ENCODE measurements around the gene TSPAN4. TPM values are rescaled to one million over a fixed set of nuclear protein-coding genes. Genes with fewer than 3 reads are reported as not detected.
A peak's percentile ranks its signal among the peaks of the same experiment; 100 is the strongest.

Gene TSPAN4
- total and polyA plus RNA-seq, 4 donors = 16.5 to 38.1 (median 30.4) TPM

DNA sequence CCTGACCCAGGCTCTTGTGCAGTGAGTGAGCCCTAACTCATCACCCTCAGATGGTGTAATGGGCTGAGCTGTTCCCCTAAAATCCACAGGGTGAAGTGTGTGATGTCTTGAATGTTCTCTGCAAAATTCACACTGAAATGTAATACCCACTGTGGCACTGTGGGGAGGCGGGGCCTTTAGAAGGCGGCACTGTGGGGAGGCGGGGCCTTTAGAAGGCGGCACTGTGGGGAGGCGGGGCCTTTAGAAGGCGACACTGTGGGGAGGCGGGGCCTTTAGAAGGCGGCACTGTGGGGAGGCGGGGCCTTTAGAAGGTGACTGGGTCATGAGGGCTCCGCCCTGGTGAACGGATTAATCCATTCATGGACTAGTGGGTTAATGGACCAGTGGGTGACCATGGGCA, 34.9 kb downstream of the TSPAN4 start:
- peak; percentile 68 for DNase-seq (ENCODE audit: low spot score)
- Histone ChIP-seq H3K27me3 (ENCODE audit: control insufficient read depth in 4 of 4, insufficient read depth in 4 of 4, low read length in 3 of 4) (no peaks in the 10 kb centered on the region), H3K4me3 (ENCODE audit: low read depth in 1 of 3, low read length in 3 of 3) (no peak overlapping the region), H3K36me3 (ENCODE audit: control insufficient read depth in 4 of 4, insufficient read depth in 3 of 4, low read depth in 1 of 4, low read length in 3 of 4) (peaks cover 4 to 16% (median 9%) of the 10 kb centered on the region in 4 donors), H3K9me3 (ENCODE audit: control insufficient read depth in 4 of 4, low read length in 3 of 4) (no peaks in the 10 kb centered on the region), H3K9ac (ENCODE audit: low read depth in 1 of 2, low read length in 2 of 2) (no peak overlapping the region), H3K27ac (ENCODE audit: low read depth in 1 of 2, low read length in 2 of 2) (no peak overlapping the region), H3K4me1 (ENCODE audit: control insufficient read depth in 4 of 4, insufficient read depth in 4 of 4, low read length in 3 of 4) (peaks cover 3 to 10% (median 6%) of the 10 kb centered on the region in 4 donors)
- TF ChIP-seq FOXA2 (IDR thresholded peaks at IDR 0.05) = no peak
- TF ChIP-seq HNF4G (IDR thresholded peaks at IDR 0.05) = no peak
- TF ChIP-seq, protein P1, sequence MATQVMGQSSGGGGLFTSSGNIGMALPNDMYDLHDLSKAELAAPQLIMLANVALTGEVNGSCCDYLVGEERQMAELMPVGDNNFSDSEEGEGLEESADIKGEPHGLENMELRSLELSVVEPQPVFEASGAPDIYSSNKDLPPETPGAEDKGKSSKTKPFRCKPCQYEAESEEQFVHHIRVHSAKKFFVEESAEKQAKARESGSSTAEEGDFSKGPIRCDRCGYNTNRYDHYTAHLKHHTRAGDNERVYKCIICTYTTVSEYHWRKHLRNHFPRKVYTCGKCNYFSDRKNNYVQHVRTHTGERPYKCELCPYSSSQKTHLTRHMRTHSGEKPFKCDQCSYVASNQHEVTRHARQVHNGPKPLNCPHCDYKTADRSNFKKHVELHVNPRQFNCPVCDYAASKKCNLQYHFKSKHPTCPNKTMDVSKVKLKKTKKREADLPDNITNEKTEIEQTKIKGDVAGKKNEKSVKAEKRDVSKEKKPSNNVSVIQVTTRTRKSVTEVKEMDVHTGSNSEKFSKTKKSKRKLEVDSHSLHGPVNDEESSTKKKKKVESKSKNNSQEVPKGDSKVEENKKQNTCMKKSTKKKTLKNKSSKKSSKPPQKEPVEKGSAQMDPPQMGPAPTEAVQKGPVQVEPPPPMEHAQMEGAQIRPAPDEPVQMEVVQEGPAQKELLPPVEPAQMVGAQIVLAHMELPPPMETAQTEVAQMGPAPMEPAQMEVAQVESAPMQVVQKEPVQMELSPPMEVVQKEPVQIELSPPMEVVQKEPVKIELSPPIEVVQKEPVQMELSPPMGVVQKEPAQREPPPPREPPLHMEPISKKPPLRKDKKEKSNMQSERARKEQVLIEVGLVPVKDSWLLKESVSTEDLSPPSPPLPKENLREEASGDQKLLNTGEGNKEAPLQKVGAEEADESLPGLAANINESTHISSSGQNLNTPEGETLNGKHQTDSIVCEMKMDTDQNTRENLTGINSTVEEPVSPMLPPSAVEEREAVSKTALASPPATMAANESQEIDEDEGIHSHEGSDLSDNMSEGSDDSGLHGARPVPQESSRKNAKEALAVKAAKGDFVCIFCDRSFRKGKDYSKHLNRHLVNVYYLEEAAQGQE (IDR thresholded peaks at IDR 0.05) = no peak
- no peak for TF ChIP-seq RAD21 (IDR thresholded peaks at IDR 0.05)
- TF ChIP-seq HNF4A (conservative IDR thresholded peaks at IDR 0.05) = no peak
- TF ChIP-seq RXRA (IDR thresholded peaks at IDR 0.05) = no peak
- TF ChIP-seq, protein P2, sequence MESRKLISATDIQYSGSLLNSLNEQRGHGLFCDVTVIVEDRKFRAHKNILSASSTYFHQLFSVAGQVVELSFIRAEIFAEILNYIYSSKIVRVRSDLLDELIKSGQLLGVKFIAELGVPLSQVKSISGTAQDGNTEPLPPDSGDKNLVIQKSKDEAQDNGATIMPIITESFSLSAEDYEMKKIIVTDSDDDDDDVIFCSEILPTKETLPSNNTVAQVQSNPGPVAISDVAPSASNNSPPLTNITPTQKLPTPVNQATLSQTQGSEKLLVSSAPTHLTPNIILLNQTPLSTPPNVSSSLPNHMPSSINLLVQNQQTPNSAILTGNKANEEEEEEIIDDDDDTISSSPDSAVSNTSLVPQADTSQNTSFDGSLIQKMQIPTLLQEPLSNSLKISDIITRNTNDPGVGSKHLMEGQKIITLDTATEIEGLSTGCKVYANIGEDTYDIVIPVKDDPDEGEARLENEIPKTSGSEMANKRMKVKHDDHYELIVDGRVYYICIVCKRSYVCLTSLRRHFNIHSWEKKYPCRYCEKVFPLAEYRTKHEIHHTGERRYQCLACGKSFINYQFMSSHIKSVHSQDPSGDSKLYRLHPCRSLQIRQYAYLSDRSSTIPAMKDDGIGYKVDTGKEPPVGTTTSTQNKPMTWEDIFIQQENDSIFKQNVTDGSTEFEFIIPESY (IDR thresholded peaks at IDR 0.05) = no peak
- TF ChIP-seq, protein P3, sequence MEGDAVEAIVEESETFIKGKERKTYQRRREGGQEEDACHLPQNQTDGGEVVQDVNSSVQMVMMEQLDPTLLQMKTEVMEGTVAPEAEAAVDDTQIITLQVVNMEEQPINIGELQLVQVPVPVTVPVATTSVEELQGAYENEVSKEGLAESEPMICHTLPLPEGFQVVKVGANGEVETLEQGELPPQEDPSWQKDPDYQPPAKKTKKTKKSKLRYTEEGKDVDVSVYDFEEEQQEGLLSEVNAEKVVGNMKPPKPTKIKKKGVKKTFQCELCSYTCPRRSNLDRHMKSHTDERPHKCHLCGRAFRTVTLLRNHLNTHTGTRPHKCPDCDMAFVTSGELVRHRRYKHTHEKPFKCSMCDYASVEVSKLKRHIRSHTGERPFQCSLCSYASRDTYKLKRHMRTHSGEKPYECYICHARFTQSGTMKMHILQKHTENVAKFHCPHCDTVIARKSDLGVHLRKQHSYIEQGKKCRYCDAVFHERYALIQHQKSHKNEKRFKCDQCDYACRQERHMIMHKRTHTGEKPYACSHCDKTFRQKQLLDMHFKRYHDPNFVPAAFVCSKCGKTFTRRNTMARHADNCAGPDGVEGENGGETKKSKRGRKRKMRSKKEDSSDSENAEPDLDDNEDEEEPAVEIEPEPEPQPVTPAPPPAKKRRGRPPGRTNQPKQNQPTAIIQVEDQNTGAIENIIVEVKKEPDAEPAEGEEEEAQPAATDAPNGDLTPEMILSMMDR (IDR thresholded peaks at IDR 0.05; ENCODE audit: low read depth, low read length, missing input control) = no peak
- TF ChIP-seq YY1 (IDR thresholded peaks at IDR 0.05) = no peak
- TF ChIP-seq, protein P4, sequence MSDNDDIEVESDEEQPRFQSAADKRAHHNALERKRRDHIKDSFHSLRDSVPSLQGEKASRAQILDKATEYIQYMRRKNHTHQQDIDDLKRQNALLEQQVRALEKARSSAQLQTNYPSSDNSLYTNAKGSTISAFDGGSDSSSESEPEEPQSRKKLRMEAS (IDR thresholded peaks at IDR 0.05) = no peak
- TF ChIP-seq, protein P5, sequence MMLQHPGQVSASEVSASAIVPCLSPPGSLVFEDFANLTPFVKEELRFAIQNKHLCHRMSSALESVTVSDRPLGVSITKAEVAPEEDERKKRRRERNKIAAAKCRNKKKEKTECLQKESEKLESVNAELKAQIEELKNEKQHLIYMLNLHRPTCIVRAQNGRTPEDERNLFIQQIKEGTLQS (IDR thresholded peaks at IDR 0.05) = no peak
- TF ChIP-seq TAF1 (conservative IDR thresholded peaks at IDR 0.05) = no peak
- TF ChIP-seq GABPA (IDR thresholded peaks at IDR 0.05 in 1 of 2, conservative IDR thresholded peaks at IDR 0.05 in 1 of 2) = no peak
- no peak for TF ChIP-seq SP1 (IDR thresholded peaks at IDR 0.05)
- no peak for TF ChIP-seq EGR1 (IDR thresholded peaks at IDR 0.05; ENCODE audit: low read depth in 2 of 2)
- no peak for TF ChIP-seq NR2F2 (IDR thresholded peaks at IDR 0.05)
- no peak for TF ChIP-seq FOXA1 (IDR thresholded peaks at IDR 0.05)
- no peak for TF ChIP-seq JUND (IDR thresholded peaks at IDR 0.05)
- WGBS = 94% methylated on average over 11 of the region's 11 CpGs
